ENCODE results near the gene GEMIN8.

- no peak for TF ChIP-seq CTCF (IDR thresholded peaks at IDR 0.05; ENCODE audit: poor library complexity, severe bottlenecking)
- no peak for TF ChIP-seq RAD21 (conservative IDR thresholded peaks at IDR 0.05)
- no peak for TF ChIP-seq EP300 (conservative IDR thresholded peaks at IDR 0.05; ENCODE audit: poor library complexity, severe bottlenecking)
- no peak for TF ChIP-seq EZH2 (IDR thresholded peaks at IDR 0.05; ENCODE audit: borderline replicate concordance, insufficient read depth, low read length, poor library complexity, severe bottlenecking)
- no peak for TF ChIP-seq REST (IDR thresholded peaks at IDR 0.05; ENCODE audit: borderline replicate concordance)
- no peak for TF ChIP-seq MXI1 (conservative IDR thresholded peaks at IDR 0.05; ENCODE audit: poor library complexity, severe bottlenecking)
- TF ChIP-seq POLR2AphosphoS5 (IDR thresholded peaks at IDR 0.05): no peak
- no peak for TF ChIP-seq TAF1 (IDR thresholded peaks at IDR 0.05; ENCODE audit: low read depth)
- no peak for TF ChIP-seq SMC3 (conservative IDR thresholded peaks at IDR 0.05; ENCODE audit: poor library complexity)
These were observed 72.7 kb downstream of the GEMIN8 start for GRCh38 chrX:13956998-13957397.
